HG03342 (cell line): ENCODE measurements around the gene TMEM266.

ENCODE experiments used
- ATAC-seq: cut with Tn5 transposase; IDR thresholded peaks from one replicate; pipeline ENCODE4 v1.9.1; 2021; ENCODE audit warnings: mild to moderate bottlenecking, moderate library complexity; ENCODE audit not compliant: unreplicated experiment

TMEM266 gene

GRCh38 chr15:76065793-76066192 lies 6.0 kb downstream of the TMEM266 start:
- no peak for ATAC-seq

GRCh38 chr15:76070192-76070591 lies 10.4 kb downstream of the TMEM266 start:
- no peak for ATAC-seq

GRCh38 chr15:76070921-76071635 lies 11.3 kb downstream of the TMEM266 start:
- ATAC-seq = no peak

GRCh38 chr15:76071806-76072205 lies 12.0 kb downstream of the TMEM266 start:
- ATAC-seq = no peak

GRCh38 chr15:76073554-76073953 lies 13.8 kb downstream of the TMEM266 start:
- ATAC-seq = no peak

GRCh38 chr15:76075046-76075445 lies 15.3 kb downstream of the TMEM266 start:
- ATAC-seq = no peak

GRCh38 chr15:76078285-76078877 lies 18.6 kb downstream of the TMEM266 start:
- no peak for ATAC-seq

- no peak for ATAC-seq
These were observed 24.5 kb downstream of the TMEM266 start for GRCh38 chr15:76084256-76084655.

- no peak for ATAC-seq
These were observed 38.9 kb downstream of the TMEM266 start for GRCh38 chr15:76098685-76099084.

- no peak for ATAC-seq
These were observed 39.6 kb downstream of the TMEM266 start for GRCh38 chr15:76099388-76099787.

GRCh38 chr15:76100361-76100760 lies 40.6 kb downstream of the TMEM266 start:
- ATAC-seq = no peak

GRCh38 chr15:76101655-76102054 lies 41.9 kb downstream of the TMEM266 start:
- no peak for ATAC-seq

GRCh38 chr15:76105391-76105790 lies 45.6 kb downstream of the TMEM266 start:
- no peak for ATAC-seq

- no peak for ATAC-seq
These were observed 46.1 kb downstream of the TMEM266 start for GRCh38 chr15:76105911-76106310.

GRCh38 chr15:76107169-76107568 lies 47.4 kb downstream of the TMEM266 start:
- no peak for ATAC-seq

GRCh38 chr15:76108021-76108723 lies 48.4 kb downstream of the TMEM266 start:
- no peak for ATAC-seq

- no peak for ATAC-seq
These were observed 49.3 kb downstream of the TMEM266 start for GRCh38 chr15:76109046-76109445.

GRCh38 chr15:76114561-76114960 lies 54.8 kb downstream of the TMEM266 start:
- ATAC-seq = no peak

- no peak for ATAC-seq
These were observed 56.5 kb downstream of the TMEM266 start for GRCh38 chr15:76116138-76116885.

- no peak for ATAC-seq
These were observed 57.4 kb downstream of the TMEM266 start for GRCh38 chr15:76117181-76117580.

GRCh38 chr15:76118767-76119166 lies 59.0 kb downstream of the TMEM266 start:
- no peak for ATAC-seq
